Measurements from ENCODE around the gene BCDIN3D. TPM values are rescaled to one million over a fixed set of nuclear protein-coding genes. Genes with fewer than 3 reads are reported as not detected.

Gene BCDIN3D
- total and polyA plus RNA-seq, 4 donors = 2.6 to 4.4 (median 3.0) TPM

DNA sequence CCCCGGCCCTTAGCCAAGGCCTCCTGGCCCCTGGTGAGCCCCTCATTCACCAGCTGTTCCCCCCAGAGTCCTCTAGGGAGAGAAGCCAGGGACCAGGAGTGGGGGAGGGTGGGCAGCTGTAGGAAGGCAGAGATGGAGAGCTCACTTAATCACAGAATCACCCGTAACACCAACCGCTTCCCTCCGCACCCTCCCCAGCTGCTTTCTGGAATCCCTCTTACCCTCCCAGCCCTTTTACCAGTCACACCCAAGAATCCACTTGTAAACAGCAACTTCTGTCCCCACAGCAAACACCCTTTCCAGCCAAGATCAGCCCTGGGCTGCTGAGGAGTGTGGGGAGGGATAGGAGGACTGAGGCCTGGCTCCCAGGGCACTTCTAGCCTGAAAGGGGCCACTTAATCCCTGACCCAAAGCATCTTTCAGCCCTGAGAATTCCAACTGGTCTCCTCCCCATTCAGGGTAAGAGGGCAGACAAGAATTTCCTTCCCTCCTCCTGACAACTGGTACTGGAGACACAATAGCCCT lies 33.5 kb downstream of the BCDIN3D start:
- WGBS, 2 donors = 50 to 66% methylated on average over 4 of the region's 4 CpGs
- H3K27me3 ChIP-seq (ENCODE audit: control insufficient read depth in 3 of 3, insufficient read depth in 3 of 3, low read length in 2 of 3) = no peaks in the 10 kb centered on the region
- no peaks in the 10 kb centered on the region for H3K9me3 ChIP-seq (ENCODE audit: control insufficient read depth in 4 of 4, insufficient read depth in 3 of 4, low read length in 3 of 4)
- peaks cover 16 to 34% (median 24%) of the 10 kb centered on the region in 5 donors for H3K4me1 ChIP-seq (ENCODE audit: control insufficient read depth in 5 of 5, insufficient read depth in 5 of 5, low read length in 5 of 5)
- no peak overlapping the region for H3K4me3 ChIP-seq
- H3K9ac ChIP-seq (ENCODE audit: insufficient read depth in 1 of 2, low read length in 2 of 2) = peak overlapping the region; percentile 16 to 26
- H3K27ac ChIP-seq (ENCODE audit: low read depth in 1 of 2, low read length in 1 of 2) = peak overlapping the region; percentile 10 to 89
- ATAC-seq (ENCODE audit: insufficient read depth, low FRiP score) = peak; percentile 69
- peaks cover 0 to 11% (median 9%) of the 10 kb centered on the region in 4 donors for H3K36me3 ChIP-seq (ENCODE audit: control insufficient read depth in 4 of 4, insufficient read depth in 4 of 4, low read length in 4 of 4)
- TF ChIP-seq, protein P1, sequence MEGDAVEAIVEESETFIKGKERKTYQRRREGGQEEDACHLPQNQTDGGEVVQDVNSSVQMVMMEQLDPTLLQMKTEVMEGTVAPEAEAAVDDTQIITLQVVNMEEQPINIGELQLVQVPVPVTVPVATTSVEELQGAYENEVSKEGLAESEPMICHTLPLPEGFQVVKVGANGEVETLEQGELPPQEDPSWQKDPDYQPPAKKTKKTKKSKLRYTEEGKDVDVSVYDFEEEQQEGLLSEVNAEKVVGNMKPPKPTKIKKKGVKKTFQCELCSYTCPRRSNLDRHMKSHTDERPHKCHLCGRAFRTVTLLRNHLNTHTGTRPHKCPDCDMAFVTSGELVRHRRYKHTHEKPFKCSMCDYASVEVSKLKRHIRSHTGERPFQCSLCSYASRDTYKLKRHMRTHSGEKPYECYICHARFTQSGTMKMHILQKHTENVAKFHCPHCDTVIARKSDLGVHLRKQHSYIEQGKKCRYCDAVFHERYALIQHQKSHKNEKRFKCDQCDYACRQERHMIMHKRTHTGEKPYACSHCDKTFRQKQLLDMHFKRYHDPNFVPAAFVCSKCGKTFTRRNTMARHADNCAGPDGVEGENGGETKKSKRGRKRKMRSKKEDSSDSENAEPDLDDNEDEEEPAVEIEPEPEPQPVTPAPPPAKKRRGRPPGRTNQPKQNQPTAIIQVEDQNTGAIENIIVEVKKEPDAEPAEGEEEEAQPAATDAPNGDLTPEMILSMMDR (IDR thresholded peaks at IDR 0.05; ENCODE audit: control extremely low read depth, extremely low read depth) = no peak
- DNase-seq = peak; percentile 72 to 86 (median 85)

DNA sequence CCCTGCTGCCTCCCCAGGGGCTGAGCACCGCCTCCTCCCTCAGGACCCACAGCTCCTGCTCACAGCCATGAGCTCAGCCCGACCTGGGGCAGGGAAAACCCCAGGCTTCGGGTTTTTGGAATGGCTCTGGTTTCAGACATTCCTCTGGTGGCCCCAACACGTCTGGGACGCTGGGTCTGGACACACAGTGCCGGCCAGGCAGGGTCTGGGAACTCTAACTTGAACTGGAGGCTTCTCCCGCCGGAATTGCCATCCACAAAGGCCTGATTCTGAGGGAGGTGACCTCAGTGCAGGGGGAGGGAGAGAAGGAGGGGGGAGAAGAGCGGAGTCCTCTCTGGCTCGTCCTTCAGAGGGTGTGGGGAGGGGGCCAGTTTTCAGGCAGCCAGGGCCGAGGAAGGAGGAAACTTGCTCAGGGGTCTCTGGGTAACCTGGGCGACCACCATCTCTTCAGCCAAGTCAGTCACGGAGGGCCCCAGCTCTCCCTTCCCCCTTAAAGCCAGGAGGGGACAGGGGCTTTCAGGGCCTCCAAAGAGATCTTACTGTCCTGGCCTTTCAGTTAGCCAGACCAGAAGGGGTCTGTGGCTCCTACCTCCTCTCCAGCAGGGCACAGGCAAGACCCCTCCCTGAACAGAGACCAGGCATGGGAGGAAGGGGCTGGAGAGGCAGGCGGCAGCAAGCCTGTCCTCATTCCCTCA lies 34.1 kb downstream of the BCDIN3D start:
- 61 to 79% methylated on average over 14 of the region's 14 CpGs for WGBS, 2 donors
- ATAC-seq (ENCODE audit: insufficient read depth, low FRiP score) (no peak), DNase-seq (peak; percentile 65 to 70 (median 69))
- peak overlapping the region; percentile 10 to 89 for H3K27ac ChIP-seq (ENCODE audit: low read depth in 1 of 2, low read length in 1 of 2)
- no peaks in the 10 kb centered on the region for H3K9me3 ChIP-seq (ENCODE audit: control insufficient read depth in 4 of 4, insufficient read depth in 3 of 4, low read length in 3 of 4)
- H3K4me3 ChIP-seq = no peak overlapping the region
- peaks cover 16 to 34% (median 24%) of the 10 kb centered on the region in 5 donors for H3K4me1 ChIP-seq (ENCODE audit: control insufficient read depth in 5 of 5, insufficient read depth in 5 of 5, low read length in 5 of 5)
- no peaks in the 10 kb centered on the region for H3K27me3 ChIP-seq (ENCODE audit: control insufficient read depth in 3 of 3, insufficient read depth in 3 of 3, low read length in 2 of 3)
- peaks cover 0 to 16% (median 14%) of the 10 kb centered on the region in 4 donors for H3K36me3 ChIP-seq (ENCODE audit: control insufficient read depth in 4 of 4, insufficient read depth in 4 of 4, low read length in 4 of 4)
- TF ChIP-seq, protein P1 (IDR thresholded peaks at IDR 0.05; ENCODE audit: control extremely low read depth, extremely low read depth) = no peak
- peak overlapping the region in 1 of 2 donors; percentile 16 for H3K9ac ChIP-seq (ENCODE audit: insufficient read depth in 1 of 2, low read length in 2 of 2)

DNA sequence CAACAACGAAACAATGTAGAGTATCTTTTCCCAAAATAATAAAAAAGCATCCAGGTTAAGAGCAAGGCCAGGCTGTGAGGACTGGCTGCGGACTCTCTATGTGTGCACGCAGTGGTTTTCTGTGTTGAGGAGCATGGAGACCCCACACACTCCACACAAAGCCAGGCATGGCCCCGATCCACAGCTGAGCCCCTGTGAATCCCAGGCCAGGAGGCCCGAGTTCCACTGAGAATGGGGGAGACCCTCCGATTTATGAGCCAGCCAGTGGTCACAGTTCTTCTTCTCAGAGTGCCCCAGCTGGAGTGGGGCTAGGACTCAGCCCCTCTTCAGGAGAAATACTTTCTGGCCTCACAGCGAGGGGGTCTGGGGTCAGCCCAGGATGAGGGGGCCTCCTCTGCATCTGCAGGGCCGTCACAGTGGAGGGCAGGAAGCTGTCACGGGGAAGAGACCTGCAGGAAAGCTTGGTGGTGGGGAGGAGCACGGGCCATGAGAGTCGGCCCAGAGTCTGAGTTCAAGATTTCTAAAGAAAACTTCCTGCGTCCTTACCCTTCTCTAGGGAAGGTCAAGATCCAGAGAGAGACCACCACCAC lies 34.8 kb downstream of the BCDIN3D start:
- WGBS, 2 donors = 86 to 87% methylated on average over 12 of the region's 12 CpGs
- Histone ChIP-seq H3K9ac (ENCODE audit: insufficient read depth in 1 of 2, low read length in 2 of 2) (no peak overlapping the region), H3K4me1 (ENCODE audit: control insufficient read depth in 5 of 5, insufficient read depth in 5 of 5, low read length in 5 of 5) (peaks cover 16 to 34% (median 24%) of the 10 kb centered on the region in 5 donors), H3K27ac (ENCODE audit: low read depth in 1 of 2, low read length in 1 of 2) (peak overlapping the region in 1 of 2 donors; percentile 89), H3K36me3 (ENCODE audit: control insufficient read depth in 4 of 4, insufficient read depth in 4 of 4, low read length in 4 of 4) (peaks cover 0 to 21% (median 17%) of the 10 kb centered on the region in 4 donors), H3K4me3 (no peak overlapping the region), H3K27me3 (ENCODE audit: control insufficient read depth in 3 of 3, insufficient read depth in 3 of 3, low read length in 2 of 3) (no peaks in the 10 kb centered on the region), H3K9me3 (ENCODE audit: control insufficient read depth in 4 of 4, insufficient read depth in 3 of 4, low read length in 3 of 4) (no peaks in the 10 kb centered on the region)
- TF ChIP-seq, protein P1 (IDR thresholded peaks at IDR 0.05; ENCODE audit: control extremely low read depth, extremely low read depth) = no peak
- ATAC-seq (ENCODE audit: insufficient read depth, low FRiP score) (no peak), DNase-seq (no peak)

Data from lung (tissue), 12 donors.